ENCODE data around the gene ZNRD2. TPM values are rescaled to one million over a fixed set of nuclear protein-coding genes. Genes with fewer than 3 reads are reported as not detected.
A peak's percentile ranks its signal among the peaks of the same experiment; 100 is the strongest.

Gene ZNRD2
- total and polyA plus RNA-seq, 2 experiments from 2014 or later, result 20.5 to 52.4 TPM

GRCh38 chr11:65616575-65617001 is 46.3 kb downstream of the ZNRD2 start:
- Histone ChIP-seq H3K36me3 (replicated peaks; ENCODE audit: insufficient read depth, low read depth) (no peaks in the 10 kb centered on the region), H4K20me1 (ENCODE audit: insufficient read depth, poor library complexity, severe bottlenecking) (peaks cover 19% of the 10 kb centered on the region), H3K4me2 (peak overlapping the region; percentile 91), H3K4me3 (peak overlapping the region; percentile 16), H3K79me2 (peaks cover 56% of the 10 kb centered on the region), H3K9me3 (ENCODE audit: low read depth) (no peaks in the 10 kb centered on the region), H3K27me3 (no peaks in the 10 kb centered on the region), H3K9me2 (replicated peaks; ENCODE audit: insufficient read depth) (no peaks in the 10 kb centered on the region), H3K4me1 (ENCODE audit: insufficient read depth) (peaks cover 25% of the 10 kb centered on the region), H3K27ac (peak overlapping the region; percentile 85), H2AFZ (no peak overlapping the region)
- TF ChIP-seq CTCF (IDR thresholded peaks at IDR 0.05; ENCODE audit: poor library complexity) (no peak), EZH2 (IDR thresholded peaks at IDR 0.05; ENCODE audit: borderline replicate concordance) (no peak), EZH2phosphoT487 (IDR thresholded peaks at IDR 0.05; ENCODE audit: low read depth, severe bottlenecking, unreplicated experiment) (no peak)
- no peak for DNase-seq (ENCODE audit: low spot score)
- WGBS (ENCODE audit: low lambda C conversion rate, missing lambda C conversion rate), result 79% methylated on average over 10 of the region's 10 CpGs

- WGBS (ENCODE audit: low lambda C conversion rate, missing lambda C conversion rate), result 98% methylated on average over 17 of the region's 17 CpGs
- TF ChIP-seq EZH2 (IDR thresholded peaks at IDR 0.05; ENCODE audit: borderline replicate concordance) (no peak), EZH2phosphoT487 (IDR thresholded peaks at IDR 0.05; ENCODE audit: low read depth, severe bottlenecking, unreplicated experiment) (no peak), CTCF (IDR thresholded peaks at IDR 0.05; ENCODE audit: poor library complexity) (no peak)
- Histone ChIP-seq H2AFZ (no peak overlapping the region), H3K4me3 (no peak overlapping the region), H4K20me1 (ENCODE audit: insufficient read depth, poor library complexity, severe bottlenecking) (peaks cover 13% of the 10 kb centered on the region), H3K27ac (no peak overlapping the region), H3K9me2 (replicated peaks; ENCODE audit: insufficient read depth) (no peaks in the 10 kb centered on the region), H3K4me2 (peak overlapping the region; percentile 91), H3K4me1 (ENCODE audit: insufficient read depth) (peaks cover 18% of the 10 kb centered on the region), H3K36me3 (replicated peaks; ENCODE audit: insufficient read depth, low read depth) (no peaks in the 10 kb centered on the region), H3K79me2 (peaks cover 49% of the 10 kb centered on the region), H3K9me3 (ENCODE audit: low read depth) (no peaks in the 10 kb centered on the region), H3K27me3 (no peaks in the 10 kb centered on the region)
- DNase-seq (ENCODE audit: low spot score), result no peak
Measured at GRCh38 chr11:65617136-65617850, 47.0 kb downstream of the ZNRD2 start.

GRCh38 chr11:65617990-65618751 is 47.9 kb downstream of the ZNRD2 start:
- H3K9me2 ChIP-seq (replicated peaks; ENCODE audit: insufficient read depth), result no peaks in the 10 kb centered on the region
- H2AFZ ChIP-seq, result no peak overlapping the region
- H4K20me1 ChIP-seq (ENCODE audit: insufficient read depth, poor library complexity, severe bottlenecking), result peaks cover 6% of the 10 kb centered on the region
- H3K4me2 ChIP-seq, result no peak overlapping the region
- H3K4me1 ChIP-seq (ENCODE audit: insufficient read depth), result peaks cover 9% of the 10 kb centered on the region
- DNase-seq (ENCODE audit: low spot score), result no peak
- H3K4me3 ChIP-seq, result no peak overlapping the region
- peaks cover 40% of the 10 kb centered on the region for H3K79me2 ChIP-seq
- H3K9me3 ChIP-seq (ENCODE audit: low read depth), result no peaks in the 10 kb centered on the region
- H3K27ac ChIP-seq, result no peak overlapping the region
- H3K36me3 ChIP-seq (replicated peaks; ENCODE audit: insufficient read depth, low read depth), result no peaks in the 10 kb centered on the region
- 97% methylated on average over 32 of the region's 33 CpGs for WGBS (ENCODE audit: low lambda C conversion rate, missing lambda C conversion rate)
- H3K27me3 ChIP-seq, result no peaks in the 10 kb centered on the region
- TF ChIP-seq EZH2 (IDR thresholded peaks at IDR 0.05; ENCODE audit: borderline replicate concordance), result no peak
- TF ChIP-seq EZH2phosphoT487 (IDR thresholded peaks at IDR 0.05; ENCODE audit: low read depth, severe bottlenecking, unreplicated experiment), result no peak
- no peak for TF ChIP-seq CTCF (IDR thresholded peaks at IDR 0.05; ENCODE audit: poor library complexity)
